ENCODE data around the gene MIPOL1.
"Not testable (repeated sequence)": the region's sequence is repeated elsewhere in the genome, so short reads cannot be mapped to it uniquely, and the experiment has no call there.

Gene MIPOL1

GRCh38 chr14:37457334-37457733 is 259.6 kb downstream of the MIPOL1 start:
- TF ChIP-seq, protein P1, sequence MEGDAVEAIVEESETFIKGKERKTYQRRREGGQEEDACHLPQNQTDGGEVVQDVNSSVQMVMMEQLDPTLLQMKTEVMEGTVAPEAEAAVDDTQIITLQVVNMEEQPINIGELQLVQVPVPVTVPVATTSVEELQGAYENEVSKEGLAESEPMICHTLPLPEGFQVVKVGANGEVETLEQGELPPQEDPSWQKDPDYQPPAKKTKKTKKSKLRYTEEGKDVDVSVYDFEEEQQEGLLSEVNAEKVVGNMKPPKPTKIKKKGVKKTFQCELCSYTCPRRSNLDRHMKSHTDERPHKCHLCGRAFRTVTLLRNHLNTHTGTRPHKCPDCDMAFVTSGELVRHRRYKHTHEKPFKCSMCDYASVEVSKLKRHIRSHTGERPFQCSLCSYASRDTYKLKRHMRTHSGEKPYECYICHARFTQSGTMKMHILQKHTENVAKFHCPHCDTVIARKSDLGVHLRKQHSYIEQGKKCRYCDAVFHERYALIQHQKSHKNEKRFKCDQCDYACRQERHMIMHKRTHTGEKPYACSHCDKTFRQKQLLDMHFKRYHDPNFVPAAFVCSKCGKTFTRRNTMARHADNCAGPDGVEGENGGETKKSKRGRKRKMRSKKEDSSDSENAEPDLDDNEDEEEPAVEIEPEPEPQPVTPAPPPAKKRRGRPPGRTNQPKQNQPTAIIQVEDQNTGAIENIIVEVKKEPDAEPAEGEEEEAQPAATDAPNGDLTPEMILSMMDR (IDR thresholded peaks at IDR 0.05; ENCODE audit: low read length, missing control alignments), result no peak
- no peak for DNase-seq (ENCODE audit: low read depth)
- H3K4me3 ChIP-seq (replicated peaks; ENCODE audit: low read depth, low read length), result no peak overlapping the region

- not testable (repeated sequence) for DNase-seq (ENCODE audit: low read depth)
Measured at GRCh38 chr14:37462426-37462825, 264.7 kb downstream of the MIPOL1 start.

DNA sequence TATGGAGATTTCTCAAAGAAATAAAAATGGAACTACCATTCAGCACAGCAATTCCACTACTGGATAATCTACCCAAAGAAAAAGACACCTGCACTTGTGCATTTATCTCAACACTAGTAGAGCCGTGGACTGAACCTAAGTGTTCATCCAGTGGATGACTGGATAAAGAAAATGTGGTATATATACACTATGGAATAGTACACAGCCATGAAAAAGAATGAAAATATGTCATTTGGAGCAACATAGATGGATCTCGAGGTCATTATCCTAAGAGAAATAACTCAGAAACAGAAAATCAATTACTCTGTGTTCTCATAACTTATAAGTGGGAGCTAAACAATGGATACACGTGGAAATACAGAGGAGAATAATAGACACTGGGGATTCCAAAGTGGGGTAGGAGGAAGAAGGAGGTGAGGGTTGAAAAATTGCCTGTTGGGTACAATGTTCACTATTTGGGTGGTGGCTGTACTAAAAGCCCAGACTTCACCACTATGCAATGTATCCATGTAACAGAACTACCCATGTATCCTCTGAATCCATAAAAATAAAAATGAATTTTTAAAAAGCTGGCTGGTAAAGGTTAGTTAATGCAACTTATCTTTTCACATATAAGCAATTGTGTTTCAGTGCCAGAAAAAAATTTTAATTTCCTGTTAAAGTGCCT is 266.6 kb downstream of the MIPOL1 start:
- no peak for DNase-seq (ENCODE audit: low read depth)

More at GRCh38 chr14:37462426-37462825, 264.7 kb downstream of the MIPOL1 start:
- not testable (repeated sequence) for H3K4me3 ChIP-seq (replicated peaks; ENCODE audit: low read depth, low read length)

GRCh38 chr14:37466003-37466622 is 268.4 kb downstream of the MIPOL1 start:
- no peak for DNase-seq (ENCODE audit: low read depth)
- no peak overlapping the region for H3K4me3 ChIP-seq (replicated peaks; ENCODE audit: low read depth, low read length)
- TF ChIP-seq, protein P1 (IDR thresholded peaks at IDR 0.05; ENCODE audit: low read length, missing control alignments), result no peak

More for the DNA sequence above, 266.6 kb downstream of the MIPOL1 start:
- TF ChIP-seq, protein P1 (IDR thresholded peaks at IDR 0.05; ENCODE audit: low read length, missing control alignments), result no peak
- H3K4me3 ChIP-seq (replicated peaks; ENCODE audit: low read depth, low read length), result no peak overlapping the region

- TF ChIP-seq, protein P1 (IDR thresholded peaks at IDR 0.05; ENCODE audit: low read length, missing control alignments), result no peak
- H3K4me3 ChIP-seq (replicated peaks; ENCODE audit: low read depth, low read length), result no peak overlapping the region
- peak; percentile 13 for DNase-seq (ENCODE audit: low read depth)
Measured at GRCh38 chr14:37466623-37467088, 268.9 kb downstream of the MIPOL1 start.

DNA sequence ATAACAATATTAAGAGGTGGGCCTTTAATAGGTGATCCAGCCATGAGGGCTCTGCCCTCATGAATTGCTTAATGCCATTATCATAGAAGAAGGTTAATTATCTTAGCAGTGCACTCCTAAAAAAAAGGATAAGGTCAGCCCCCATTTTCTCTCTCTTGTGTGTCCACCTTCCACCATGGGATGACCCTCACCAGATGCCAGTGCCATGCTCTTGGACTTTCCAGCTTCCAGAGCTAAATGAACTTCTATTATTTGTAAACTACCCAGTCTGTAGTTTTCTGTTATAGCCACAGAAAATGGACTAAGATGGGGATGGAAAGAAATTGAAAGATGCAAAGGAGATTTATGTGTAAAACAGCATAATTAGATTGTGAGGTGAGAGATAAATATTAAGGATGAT is 271.9 kb downstream of the MIPOL1 start:
- TF ChIP-seq, protein P1 (IDR thresholded peaks at IDR 0.05; ENCODE audit: low read length, missing control alignments), result no peak
- DNase-seq (ENCODE audit: low read depth), result no peak
- H3K4me3 ChIP-seq (replicated peaks; ENCODE audit: low read depth, low read length), result no peak overlapping the region

GRCh38 chr14:37470251-37470650 is 272.5 kb downstream of the MIPOL1 start:
- no peak overlapping the region for H3K4me3 ChIP-seq (replicated peaks; ENCODE audit: low read depth, low read length)
- no peak for DNase-seq (ENCODE audit: low read depth)
- TF ChIP-seq, protein P1 (IDR thresholded peaks at IDR 0.05; ENCODE audit: low read length, missing control alignments), result no peak

Measured in fibroblast of pulmonary artery (primary cell).